GM21619 (cell line): ENCODE results near the gene PTH2R.
"Not testable (repeated sequence)": the region's sequence is repeated elsewhere in the genome, so short reads cannot be mapped to it uniquely, and the experiment has no call there.

Source experiments
- ATAC-seq: cut with Tn5 transposase; IDR thresholded peaks from one replicate; pipeline ENCODE4 v1.9.1; 2021; ENCODE audit not compliant: unreplicated experiment

The PTH2R gene

GRCh38 chr2:208482453-208483015, 75.9 kb downstream of the PTH2R start:
- ATAC-seq = not testable (repeated sequence)

GRCh38 chr2:208485390-208485789, 78.8 kb downstream of the PTH2R start:
- no peak for ATAC-seq

- no peak for ATAC-seq
Observed at GRCh38 chr2:208488686-208489564, 82.3 kb downstream of the PTH2R start.

- ATAC-seq = no peak
Observed at GRCh38 chr2:208489687-208490086, 83.1 kb downstream of the PTH2R start.

DNA sequence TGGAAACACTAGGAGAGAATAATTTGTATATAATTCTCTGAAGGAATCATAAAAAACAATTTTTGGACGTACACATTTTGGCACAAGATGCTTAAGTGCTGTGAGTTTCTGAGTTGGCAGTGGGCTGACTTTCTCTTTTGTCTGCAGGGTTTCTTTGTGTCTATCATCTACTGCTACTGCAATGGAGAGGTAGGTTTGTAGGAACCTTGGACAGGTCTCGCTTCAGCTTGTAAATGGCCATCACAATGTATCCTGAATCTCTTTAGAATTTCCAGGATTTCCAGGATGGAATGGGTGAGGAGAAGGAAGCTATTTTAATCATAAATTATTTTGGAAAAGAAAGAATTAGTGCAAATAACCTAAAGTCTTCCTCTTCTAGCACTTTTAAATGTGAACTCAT, 83.9 kb downstream of the PTH2R start:
- ATAC-seq = no peak

- ATAC-seq = no peak
Observed at GRCh38 chr2:208491641-208492040, 85.0 kb downstream of the PTH2R start.

GRCh38 chr2:208492069-208492468, 85.5 kb downstream of the PTH2R start:
- ATAC-seq = no peak

- ATAC-seq = no peak
Observed at GRCh38 chr2:208493186-208493585, 86.6 kb downstream of the PTH2R start.

DNA sequence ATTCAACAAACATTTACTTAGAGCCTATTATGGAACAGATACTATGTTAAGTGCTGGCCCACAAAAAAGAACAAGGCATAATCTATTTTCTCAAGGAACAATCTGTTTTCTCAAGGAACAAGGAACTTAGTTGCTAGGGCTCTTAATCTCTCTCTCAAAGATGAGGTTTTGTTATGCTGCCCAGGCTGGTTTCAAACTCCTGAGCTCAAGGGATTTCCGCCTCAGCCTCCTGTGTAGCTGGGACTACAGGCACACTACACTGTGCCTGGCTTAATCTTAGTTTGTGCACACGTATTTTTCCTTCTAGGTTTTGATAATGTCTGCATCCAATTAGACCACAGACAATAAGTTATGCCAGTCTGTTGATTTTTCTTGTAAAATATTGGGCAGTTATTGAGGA, 89.5 kb downstream of the PTH2R start:
- ATAC-seq = no peak

DNA sequence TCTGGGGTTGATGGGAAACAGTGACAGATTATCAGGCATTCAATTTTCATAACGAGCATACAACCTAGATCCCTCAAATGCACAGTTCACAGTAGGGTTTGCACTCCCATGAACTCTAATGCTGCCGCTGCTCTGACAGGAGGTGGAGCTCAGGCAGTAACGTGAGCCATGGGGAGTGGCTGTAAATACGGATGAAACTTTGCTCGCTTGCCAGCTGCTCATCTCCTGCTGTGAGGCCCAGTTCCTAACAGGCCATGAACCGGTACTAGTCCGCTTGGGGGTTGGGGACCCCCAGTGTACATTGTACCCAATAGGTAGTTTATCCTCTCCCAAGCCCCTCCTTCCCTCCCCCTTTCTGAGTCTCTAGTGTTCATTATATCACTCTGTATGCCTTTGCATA, 94.6 kb downstream of the PTH2R start:
- ATAC-seq = no peak

DNA sequence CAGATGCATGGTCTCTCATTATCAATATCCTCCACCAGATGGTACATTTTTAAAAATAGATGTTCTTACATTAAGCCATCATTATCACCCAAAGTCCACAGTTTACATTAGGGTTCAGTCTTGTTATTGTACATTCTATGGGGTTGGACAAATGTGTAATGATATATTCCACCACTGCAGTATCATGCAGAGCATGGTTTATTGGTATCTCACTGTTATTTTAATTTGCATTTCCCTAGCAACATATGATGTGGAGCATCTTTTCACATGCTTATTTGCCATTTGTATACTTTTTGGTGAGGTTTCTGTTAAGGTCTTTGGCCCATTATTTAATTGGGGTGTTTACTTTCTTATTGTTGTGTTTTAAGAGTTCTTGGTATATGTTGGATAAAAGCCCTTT, 95.7 kb downstream of the PTH2R start:
- no peak for ATAC-seq

GRCh38 chr2:208505365-208505764, 98.8 kb downstream of the PTH2R start:
- ATAC-seq = not testable (repeated sequence)

DNA sequence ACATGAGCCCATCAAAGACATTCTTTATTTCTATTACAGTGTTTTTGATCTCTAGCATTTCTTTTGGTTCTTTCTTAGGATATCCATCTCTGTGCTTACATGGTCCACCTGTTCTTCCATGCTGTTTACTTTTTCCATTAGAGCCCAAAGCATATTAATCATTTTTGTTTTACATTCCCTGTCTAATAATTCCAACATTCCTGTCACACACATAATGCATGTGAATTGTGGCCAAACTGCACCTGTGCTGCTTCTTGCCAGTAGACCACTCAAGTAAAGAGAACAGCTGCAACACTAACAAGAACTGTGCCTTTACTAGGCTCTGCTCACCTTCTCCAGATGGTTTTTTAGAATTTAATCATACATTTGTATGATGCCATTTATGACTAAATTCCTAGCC, 103.0 kb downstream of the PTH2R start:
- ATAC-seq = no peak

DNA sequence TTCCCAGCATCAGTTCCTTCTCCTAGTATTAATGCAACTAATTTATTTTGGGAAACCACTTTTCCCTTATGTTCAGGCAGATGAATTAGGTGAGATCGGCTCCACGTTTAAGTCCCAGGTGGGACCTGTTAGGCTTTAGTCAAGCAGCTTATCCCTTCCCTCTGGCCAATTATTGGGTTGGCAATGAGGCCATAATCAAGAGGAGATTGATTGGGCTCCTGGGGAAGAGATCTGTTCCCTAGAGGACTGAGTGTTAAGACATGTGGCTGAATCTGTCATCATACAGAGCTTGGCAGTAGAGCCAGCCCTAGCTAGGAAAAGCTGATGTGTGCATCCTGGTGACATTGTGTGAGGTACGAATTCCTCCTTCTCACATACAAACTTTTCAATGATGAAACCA, 104.4 kb downstream of the PTH2R start:
- ATAC-seq = no peak

DNA sequence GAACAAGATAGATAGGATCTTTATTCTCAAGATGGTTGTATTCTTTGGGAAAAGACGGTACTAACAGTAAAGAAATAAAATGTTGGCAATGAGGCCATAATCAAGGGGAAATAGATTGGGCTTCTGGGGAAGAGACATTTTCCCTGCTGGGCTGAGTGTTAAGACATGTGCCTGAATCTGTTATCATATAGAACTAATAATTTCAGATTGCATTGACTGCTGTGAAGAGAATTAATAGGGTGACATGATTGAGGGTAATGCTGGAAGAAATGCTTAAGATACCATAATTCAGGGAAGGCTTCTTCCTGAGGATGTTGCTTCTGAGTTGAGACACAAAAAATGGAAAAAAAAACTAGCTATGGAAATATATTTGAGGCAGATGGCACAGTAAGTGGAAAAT, 105.0 kb downstream of the PTH2R start:
- ATAC-seq = no peak

DNA sequence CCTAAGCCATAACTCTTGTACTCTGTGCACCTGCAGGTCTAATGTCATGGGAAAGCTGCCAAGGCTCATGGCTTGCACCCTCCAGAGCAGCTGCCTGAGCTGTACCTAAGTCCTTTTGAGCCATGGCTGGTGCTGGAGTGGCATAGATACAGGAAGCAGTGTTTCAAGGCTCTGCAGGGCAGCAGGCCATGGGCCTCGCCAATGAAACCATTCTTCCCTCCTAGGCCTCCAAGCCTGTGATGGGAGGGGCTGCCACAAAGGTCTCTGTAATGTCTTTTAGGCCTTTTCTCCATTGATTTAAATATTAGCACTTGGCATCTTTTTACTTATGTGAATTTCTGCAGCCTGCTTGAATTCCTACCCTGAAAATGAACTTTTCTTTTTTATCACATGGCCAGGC, 108.5 kb downstream of the PTH2R start:
- ATAC-seq = no peak

GRCh38 chr2:208523069-208523468, 116.5 kb downstream of the PTH2R start:
- ATAC-seq = not testable (repeated sequence)

DNA sequence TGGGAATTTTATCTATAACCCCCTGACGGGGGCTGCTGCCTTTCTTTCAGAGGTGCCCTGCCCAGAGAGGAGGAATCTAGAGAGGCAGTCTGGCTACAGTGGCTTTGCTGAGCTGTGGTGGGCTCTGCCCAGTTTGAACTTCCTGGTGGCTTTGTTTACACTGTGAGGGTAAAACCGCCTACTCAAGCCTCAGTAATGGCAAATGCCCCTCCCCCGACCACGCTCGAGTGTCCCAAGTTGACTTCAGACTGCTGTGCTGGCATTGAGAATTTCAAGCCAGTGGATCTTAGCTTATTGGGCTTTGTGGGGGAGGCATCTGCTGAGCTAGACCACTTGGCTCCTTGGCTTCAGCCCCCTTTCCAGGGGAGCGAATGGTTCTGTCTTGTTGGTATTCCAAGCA, 118.6 kb downstream of the PTH2R start:
- ATAC-seq = not testable (repeated sequence)

DNA sequence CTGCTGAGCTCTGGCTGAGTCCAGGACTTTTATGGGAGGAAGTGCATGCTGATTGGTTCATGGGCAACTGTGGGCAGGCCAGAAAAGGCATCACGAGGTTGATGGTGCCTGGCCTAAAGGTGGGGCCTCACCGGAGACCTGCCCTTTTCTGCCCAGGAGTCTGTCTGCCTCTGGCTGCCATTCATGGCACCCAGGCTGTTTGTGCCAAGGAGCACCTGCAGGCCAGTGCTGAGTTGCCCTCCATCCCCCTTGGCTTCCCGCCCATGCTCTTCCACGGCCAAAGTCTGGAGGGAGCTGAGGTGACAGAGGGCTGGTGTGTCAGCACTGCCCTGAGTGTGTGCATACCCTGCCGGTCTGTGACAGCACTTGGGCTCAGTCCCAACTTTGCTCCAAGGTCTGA, 123.2 kb downstream of the PTH2R start:
- ATAC-seq = no peak

DNA sequence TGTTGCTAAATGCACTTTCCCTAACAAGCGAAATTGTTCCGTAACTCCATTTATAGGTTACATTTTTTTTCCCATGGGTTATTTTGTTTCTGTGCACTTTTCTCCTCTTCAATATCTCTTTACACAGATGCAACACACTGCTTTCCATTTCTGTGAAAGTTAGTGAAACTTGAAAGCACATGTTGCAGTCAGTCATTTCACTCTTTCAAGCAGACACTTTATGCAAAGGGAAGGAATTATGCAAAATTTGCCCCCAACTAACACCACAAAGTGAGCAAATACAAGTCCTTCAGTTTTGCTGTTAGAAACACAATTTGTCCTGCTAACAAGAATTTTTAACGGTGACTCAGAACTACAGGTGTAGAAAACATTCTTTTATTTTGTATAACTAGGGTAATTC, 124.8 kb downstream of the PTH2R start:
- peak; percentile 64 for ATAC-seq

DNA sequence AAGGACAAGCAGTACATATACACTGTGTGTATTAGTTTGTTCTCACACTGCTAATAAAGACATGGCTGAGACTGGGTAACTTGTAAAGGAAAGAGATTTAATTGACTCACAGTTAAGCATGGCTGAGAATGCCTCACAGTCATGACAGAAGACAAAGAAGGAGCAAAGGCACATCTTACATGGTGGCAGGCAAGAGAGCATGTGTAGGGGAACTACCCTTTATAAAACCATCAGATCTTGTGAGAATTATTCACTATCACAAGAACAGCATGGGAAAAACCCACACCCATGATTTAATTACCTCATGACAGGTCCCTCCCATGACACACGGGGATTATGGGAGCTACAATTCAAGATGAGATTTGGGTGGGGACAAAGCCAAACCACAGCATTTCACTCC, 129.0 kb downstream of the PTH2R start:
- not testable (repeated sequence) for ATAC-seq

DNA sequence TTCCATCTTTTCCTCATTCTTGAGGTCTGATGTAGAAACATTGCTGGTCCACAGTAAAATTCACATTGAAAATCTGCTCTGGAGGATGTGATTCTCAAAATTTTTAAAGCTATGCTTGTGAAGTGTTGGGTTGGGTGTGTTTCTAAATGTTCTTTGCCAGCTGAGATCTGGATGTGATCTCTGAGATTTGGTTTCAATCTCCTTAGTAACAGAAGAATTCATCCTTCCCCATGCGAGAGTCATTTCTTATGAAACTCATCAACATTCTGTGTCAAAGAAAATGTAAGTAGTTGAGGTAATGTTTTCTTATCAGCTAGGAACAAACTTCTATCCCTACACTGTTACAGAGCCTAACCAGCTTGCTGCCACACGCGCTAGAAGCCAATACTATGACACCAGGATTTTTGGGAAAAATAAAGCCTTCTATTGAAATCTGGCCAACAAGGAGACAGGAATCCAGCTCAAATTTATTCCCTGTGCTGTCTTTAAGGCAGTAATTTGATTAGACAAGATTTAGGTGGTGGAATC, 134.9 kb downstream of the PTH2R start:
- ATAC-seq = no peak
